PFSK-1 (cell line): ENCODE measurements around the gene KRTAP10-10.

Experiments used
- FOXP2 ChIP-seq: optimal IDR thresholded peaks from 2 replicates; pipeline ENCODE3; 2011; ENCODE audit warnings: borderline replicate concordance, control low read depth, inconsistent platforms; ENCODE audit not compliant: insufficient read depth; ENCODE audit errors: extremely low read length, extremely low read depth
- POLR2AphosphoS5 ChIP-seq: IDR thresholded peaks from 2 replicates; pipeline ENCODE4 v1.6.1; 2012; ENCODE audit warnings: low read depth, mild to moderate bottlenecking, control low read depth, low read length, moderate library complexity
- REST ChIP-seq, 2 experiments: IDR thresholded peaks; 2 replicates each; pipeline versions ENCODE4 v1.6.1 to v1.8.0; 2011 to 2012; ENCODE audit warnings: low read depth in 2 of 2, low read length in 2 of 2, control low read depth in 1 of 2, inconsistent platforms in 1 of 2, mild to moderate bottlenecking in 1 of 2, moderate library complexity in 1 of 2; ENCODE audit not compliant: insufficient read depth in 1 of 2
- SIN3A ChIP-seq: IDR thresholded peaks from 2 replicates; pipeline ENCODE4 v1.6.1; 2012; ENCODE audit warnings: mild to moderate bottlenecking, low read length, moderate library complexity, borderline replicate concordance; ENCODE audit not compliant: insufficient read depth
- TAF1 ChIP-seq: IDR thresholded peaks from 2 replicates; pipeline ENCODE4 v1.6.1; 2012; ENCODE audit warnings: low read length, control low read depth, borderline replicate concordance; ENCODE audit not compliant: insufficient read depth

KRTAP10-10 gene

GRCh38 chr21:44684483-44684882 is 47.3 kb downstream of the KRTAP10-10 start:
- TF ChIP-seq REST (IDR thresholded peaks at IDR 0.05; ENCODE audit: insufficient read depth in 1 of 2, low read depth in 2 of 2, low read length in 2 of 2) (no peak), SIN3A (no peak), POLR2AphosphoS5 (no peak), TAF1 (no peak), FOXP2 (no peak)

- TF ChIP-seq SIN3A (no peak), POLR2AphosphoS5 (no peak), REST (IDR thresholded peaks at IDR 0.05; ENCODE audit: insufficient read depth in 1 of 2, low read depth in 2 of 2, low read length in 2 of 2) (no peak), FOXP2 (no peak), TAF1 (no peak)
Measured at GRCh38 chr21:44686000-44686781, 49.0 kb downstream of the KRTAP10-10 start.

- TF ChIP-seq FOXP2 (no peak), TAF1 (no peak), POLR2AphosphoS5 (no peak), REST (IDR thresholded peaks at IDR 0.05; ENCODE audit: insufficient read depth in 1 of 2, low read depth in 2 of 2, low read length in 2 of 2) (no peak), SIN3A (no peak)
Measured at GRCh38 chr21:44686843-44687561, 49.8 kb downstream of the KRTAP10-10 start.

- TF ChIP-seq FOXP2 (no peak), SIN3A (no peak), POLR2AphosphoS5 (no peak)
Measured at GRCh38 chr21:44687671-44688070, 50.5 kb downstream of the KRTAP10-10 start.
